GM12878 (cell line): ENCODE data around the gene UMAD1. TPM values are rescaled to one million over a fixed set of nuclear protein-coding genes. Genes with fewer than 3 reads are reported as not detected.

Source experiments
- ATAC-seq: fragments of 200-7000 bp; cut with Tn5 transposase; 3 replicates; pipeline ENCODE4 v1.9.1; 2020; ENCODE audit warnings: mild to moderate bottlenecking, moderate library complexity
- BruUV-seq: library from RNA; stranded (reverse); fragments of 400-500 nt; replicated peaks from 2 replicates; lab custom pipeline; 2021; lab: Mats Ljungman, UMichigan
- CTCF ChIA-PET: fragments of 300-600 bp; sonication (Branson Sonifier 250); formaldehyde crosslinking; extraction: SDS; loops from one replicate; lab custom pipeline; 2021; ENCODE audit warnings: inconsistent platforms; lab: Yijun Ruan, JAX
- POLR2A ChIA-PET: fragments of 350-600 bp; formaldehyde crosslinking; extraction: SDS; loops from one replicate; lab custom pipeline; 2021; ENCODE audit warnings: inconsistent platforms; lab: Charles Lee
- RAD21 ChIA-PET: fragments of 300-600 bp; sonication (Branson Sonifier 250); formaldehyde crosslinking; loops from one replicate; lab custom pipeline; 2023; ENCODE audit warnings: antibody characterized with exemption; ENCODE audit not compliant: unreplicated experiment; lab: Charles Lee
- SMC1A ChIA-PET: fragments of 300-600 bp; sonication (Branson Sonifier 250); formaldehyde crosslinking; loops from one replicate; lab custom pipeline; 2023; ENCODE audit not compliant: unreplicated experiment, uncharacterized antibody; lab: Charles Lee
- DNase-seq: peaks from one replicate; pipeline ENCODE4 v3.0.0-alpha.2; 2011; ENCODE audit warnings: low read depth, low spot score
- FAIRE-seq: peaks from 3 replicates; lab custom pipeline; 2011; peaks lifted over from hg19 to GRCh38; lab: Jason Lieb, UNC
- H2AFZ ChIP-seq: 2 replicates; pipeline ENCODE4 v1.6.0; 2011; ENCODE audit warnings: low read depth, low read length, control low read depth; ENCODE audit not compliant: control insufficient read depth
- H3K27ac ChIP-seq: 2 replicates; pipeline ENCODE4 v1.5.1; 2011; ENCODE audit warnings: control low read depth; ENCODE audit not compliant: control insufficient read depth, insufficient read depth
- H3K27me3 ChIP-seq, 2 experiments: replicated peaks in 1 of 2; 2 replicates each; pipeline versions ENCODE4 v1.6.0 to v1.6.1; 2011; ENCODE audit warnings: low read length in 1 of 2; ENCODE audit not compliant: control insufficient read depth in 2 of 2, insufficient read depth in 2 of 2
- H3K36me3 ChIP-seq, 2 experiments: 2 replicates each; pipeline ENCODE4 v1.5.1; 2011; ENCODE audit warnings: low read length in 1 of 2; ENCODE audit not compliant: control insufficient read depth in 2 of 2, insufficient read depth in 2 of 2
- H3K4me1 ChIP-seq: 2 replicates; pipeline ENCODE4 v1.6.1; 2011; ENCODE audit warnings: mild to moderate bottlenecking, low read length, moderate library complexity, mixed read lengths; ENCODE audit not compliant: control insufficient read depth, insufficient read depth
- H3K4me2 ChIP-seq: 2 replicates; pipeline ENCODE4 v1.6.0; 2011; ENCODE audit warnings: control low read depth; ENCODE audit not compliant: control insufficient read depth, insufficient read depth
- H3K4me3 ChIP-seq: fragments of 200-600 bp; sonication (generic); 2 replicates; pipeline ENCODE4 v1.5.1; 2016
- H3K79me2 ChIP-seq: 2 replicates; pipeline ENCODE4 v1.6.0; 2011; ENCODE audit warnings: low read length; ENCODE audit not compliant: control insufficient read depth, insufficient read depth
- H3K9ac ChIP-seq: 2 replicates; pipeline ENCODE4 v1.8.0; 2011; ENCODE audit warnings: low read length, control low read depth, mixed read lengths; ENCODE audit not compliant: control insufficient read depth, insufficient read depth
- H3K9me3 ChIP-seq: replicated peaks from 3 replicates; pipeline ENCODE4 v1.5.1; 2011; ENCODE audit warnings: mild to moderate bottlenecking, low read length; ENCODE audit not compliant: control insufficient read depth, insufficient read depth
- H4K20me1 ChIP-seq: 2 replicates; pipeline ENCODE4 v1.6.0; 2011; ENCODE audit not compliant: control insufficient read depth, insufficient read depth
- ATF7 ChIP-seq: fragments of 450-650 bp; IDR thresholded peaks from 2 replicates; pipeline ENCODE4 v1.6.1; 2016; ENCODE audit warnings: low read depth, mild to moderate bottlenecking
- BHLHE40 ChIP-seq, 2 experiments: fragments of 450-650 bp in 1 of 2; IDR thresholded peaks; 2 replicates each; pipeline ENCODE4 v1.6.1; 2011 to 2017; ENCODE audit warnings: low read depth in 2 of 2, borderline replicate concordance in 1 of 2, improper control_type of control experiment in 1 of 2, low read length in 1 of 2, mild to moderate bottlenecking in 1 of 2
- DPF2 ChIP-seq: fragments of 450-650 bp; IDR thresholded peaks from 2 replicates; pipeline ENCODE4 v1.6.1; 2017; ENCODE audit warnings: mild to moderate bottlenecking
- JUNB ChIP-seq: IDR thresholded peaks from 2 replicates; pipeline ENCODE4 v1.6.1; 2016; ENCODE audit warnings: antibody characterized with exemption, mild to moderate bottlenecking
- MEF2B ChIP-seq: fragments of 450-650 bp; IDR thresholded peaks from 2 replicates; pipeline ENCODE4 v1.6.1; 2018; ENCODE audit warnings: mild to moderate bottlenecking, moderate library complexity; ENCODE audit not compliant: partially characterized antibody, poor library complexity, severe bottlenecking
- MTA2 ChIP-seq: fragments of 450-650 bp; IDR thresholded peaks from 2 replicates; pipeline ENCODE4 v1.6.1; 2016; ENCODE audit warnings: low read depth, mild to moderate bottlenecking, moderate library complexity
- NR2F1 ChIP-seq: fragments of 450-650 bp; conservative IDR thresholded peaks from 2 replicates; pipeline ENCODE4 v1.6.1; 2017; ENCODE audit warnings: mild to moderate bottlenecking
- RUNX3 ChIP-seq: IDR thresholded peaks from 2 replicates; pipeline ENCODE4 v1.6.1; 2012; ENCODE audit warnings: low read length, inconsistent platforms
- WGBS: methylation state at CpG from one replicate; pipeline ENCODE4 v1.1.6; 2016; ENCODE audit warnings: low lambda C conversion rate; ENCODE audit not compliant: insufficient replicate concordance, insufficient coverage; ENCODE audit errors: missing lambda C conversion rate; 5-methylcytosine and 5-hydroxymethylcytosine counted together
- in situ Hi-C: fragments of 300-500 bp; cut with MboI; formaldehyde crosslinking; loops from 9 replicates; pipeline ENCODE4 v1.14.3; 2018; ENCODE audit warnings: mixed read lengths
- intact Hi-C: fragments of 100-400 bp; cut with micrococcal nuclease; formaldehyde crosslinking; loops from one replicate; pipeline ENCODE4 v1.14.2; 2022; ENCODE audit not compliant: unreplicated experiment
- polyA plus RNA-seq, 11 experiments: library from polyadenylated mRNA; depleted of rRNA in 4 of 11; unstranded in 6 of 11; stranded (reverse) in 5 of 11; fragments of >200 nt; fragmentation: Nextera tagmentation in 4 of 11; fragmentation: Illumina TruSeq in 1 of 11; extraction: Ambion mirVana in 4 of 11; extraction: Trizol in 1 of 11; gene quantifications; 1 replicate in 1 of 11; 2 replicates in 10 of 11; pipeline versions ENCODE4 v1.2.1 to v1.2.3, GENCODE V29; 2011 to 2016; ENCODE audit warnings: inconsistent platforms in 2 of 11, missing spikeins in 2 of 11, low read depth in 1 of 11
- total RNA-seq, 4 experiments: library from RNA; depleted of rRNA in 3 of 4; stranded (reverse); fragments of >200 nt in 3 of 4; fragmentation: Illumina TruSeq in 1 of 4; extraction: Trizol in 1 of 4; gene quantifications; 2 replicates each; pipeline versions ENCODE4 v1.2.1 to v1.2.3, GENCODE V29; 2013 to 2021

Gene UMAD1
- total and polyA plus RNA-seq, 10 of the 15 experiments (the other 5 are each of a cell fraction or from before 2014, with no cell fraction given): 6.0 to 28.6 (median 9.3) TPM

GRCh38 chr7:7713730-7714129 is 73.2 kb downstream of the UMAD1 start:
- Histone ChIP-seq H3K36me3 (no peaks in the 10 kb centered on the region), H2AFZ (no peak overlapping the region), H3K27ac (no peak overlapping the region), H3K27me3 (no peaks in the 10 kb centered on the region), H3K9me3 (peaks cover 2% of the 10 kb centered on the region; the same call in 1 of the 3 replicates), H3K4me1 (peaks cover 1% of the 10 kb centered on the region; the same call in 1 of the 2 replicates), H3K9ac (no peak overlapping the region), H3K79me2 (no peaks in the 10 kb centered on the region), H3K4me3 (no peak overlapping the region), H4K20me1 (no peaks in the 10 kb centered on the region), H3K4me2 (no peak overlapping the region)
- SMC1A ChIA-PET: interaction anchor here (0.9 to 4.3 kb wide), 12 partner anchors 11 to 59 kb away, joined by 3 to 24 read pairs (median 4); no protein-coding TSS in a partner anchor
- WGBS: 55% methylated on average over 4 of the region's 4 CpGs
- RAD21 ChIA-PET: interaction anchor here (1.3 to 3.6 kb wide), 3 partner anchors 32 to 231 kb away, joined by 4 to 22 read pairs (median 9); no protein-coding TSS in a partner anchor
- ATAC-seq (peak; percentile 52), DNase-seq (no peak), FAIRE-seq (no peak)
- TF ChIP-seq RUNX3: peak; percentile 9; the same call in 1 of the 2 replicates
- 0 out of 2 replicates have a peak, but pooled peaks have one; percentile 19 for TF ChIP-seq DPF2
- TF ChIP-seq MTA2: 0 out of 2 replicates have a peak, but pooled peaks have one; percentile 8
- no peak for TF ChIP-seq MEF2B
- CTCF ChIA-PET: interaction anchor here (0.7 to 3.7 kb wide), 9 partner anchors 12 to 583 kb away, joined by 3 to 16 read pairs (median 3); no protein-coding TSS in a partner anchor
- in situ Hi-C loops (no loop called here), intact Hi-C loops (no loop called here)
- no TSS peak for BruUV-seq
- POLR2A ChIA-PET: interaction anchor here (1.4 to 2.2 kb wide), 3 partner anchors 10 to 25 kb away, joined by 3 to 14 read pairs (median 3); no protein-coding TSS in a partner anchor

GRCh38 chr7:7718492-7718891 is 77.9 kb downstream of the UMAD1 start, which contains the start of gene RPA3:
TSS of gene RPA3 (minus strand) at chr7:7718607. CDS start at chr7:7640418, 78,189 bp downstream.
- H3K27me3 ChIP-seq: no peaks in the 10 kb centered on the region
- intact Hi-C loops: no loop called here
- H2AFZ ChIP-seq: no peak within 1 kb of the TSS
- H3K27ac ChIP-seq: peak within 1 kb of the TSS; percentile 29; the same call in 1 of the 2 replicates
- DNase-seq (no peak), ATAC-seq (peak; percentile 9; the same call in 2 of the 3 replicates), FAIRE-seq (no peak)
- peak within 1 kb of the TSS; percentile 5; the same call in 1 of the 2 replicates for H3K4me2 ChIP-seq
- POLR2A ChIA-PET: interaction anchor here (1.2 to 2.2 kb wide), 5 partner anchors 11 to 53 kb away, joined by 3 to 8 read pairs (median 4); no protein-coding TSS in a partner anchor
- H3K4me3 ChIP-seq: no peak within 1 kb of the TSS
- no TSS peak for BruUV-seq
- H3K79me2 ChIP-seq: no peaks in the 10 kb centered on the region
- RAD21 ChIA-PET: interaction anchor here (1.0 to 4.9 kb wide), 16 partner anchors 9 to 415 kb away, joined by 3 to 49 read pairs (median 6); no protein-coding TSS in a partner anchor
- TF ChIP-seq ATF7: peak; percentile 53
- no peak for TF ChIP-seq BHLHE40 (IDR thresholded peaks at IDR 0.05; ENCODE audit: borderline replicate concordance in 1 of 2, low read depth in 2 of 2, low read length in 1 of 2)
- TF ChIP-seq JUNB: peak; percentile 9; the same call in 1 of the 2 replicates
- TF ChIP-seq NR2F1: no peak
- TF ChIP-seq, all 136 proteins: peak for 2
- Histone ChIP-seq H4K20me1 (no peaks in the 10 kb centered on the region), H3K36me3 (no peaks in the 10 kb centered on the region), H3K4me1 (peaks cover 20% of the 10 kb centered on the region; the same call in 1 of the 2 replicates), H3K9ac (no peak within 1 kb of the TSS), H3K9me3 (peaks cover 2% of the 10 kb centered on the region; the same call in 1 of the 3 replicates)
- 97% methylated on average over 1 of the region's 1 CpG for whole genome bisulfite sequencing
- in situ Hi-C loops: no loop called here
- ChIA-PET SMC1A (interaction anchor here (1.0 to 4.5 kb wide), 22 partner anchors 10 to 472 kb away, joined by 3 to 87 read pairs (median 6); partner anchors contain the start of gene UMAD1), CTCF (interaction anchor here (0.8 to 3.5 kb wide), 7 partner anchors 10 to 45 kb away, joined by 3 to 27 read pairs (median 4); no protein-coding TSS in a partner anchor)
